HG03354 (cell line): ENCODE data around the gene PIGS.

Experiments
- ATAC-seq: cut with Tn5 transposase; IDR thresholded peaks from one replicate; pipeline ENCODE4 v1.9.1; 2021; ENCODE audit warnings: mild to moderate bottlenecking; ENCODE audit not compliant: unreplicated experiment, poor library complexity, severe bottlenecking

The PIGS gene

GRCh38 chr17:28514561-28515002 is 56.7 kb downstream of the PIGS start:
- ATAC-seq, result no peak

GRCh38 chr17:28513476-28513875 is 57.8 kb downstream of the PIGS start:
- no peak for ATAC-seq

GRCh38 chr17:28511858-28512461 is 59.4 kb downstream of the PIGS start:
- no peak for ATAC-seq

GRCh38 chr17:28509789-28510188 is 61.5 kb downstream of the PIGS start:
- ATAC-seq, result no peak

GRCh38 chr17:28508211-28508724 is 63.1 kb downstream of the PIGS start:
- ATAC-seq, result no peak

GRCh38 chr17:28507567-28508203 is 63.6 kb downstream of the PIGS start:
- ATAC-seq, result no peak

GRCh38 chr17:28506763-28507487 is 64.4 kb downstream of the PIGS start:
- ATAC-seq, result no peak

- ATAC-seq, result no peak
Measured at GRCh38 chr17:28505986-28506665, 65.2 kb downstream of the PIGS start, which contains the start of gene FOXN1. Gene FOXN1, plus strand, starts transcription at chr17:28506348. Its CDS starts 17,622 bp downstream, at chr17:28523970.

GRCh38 chr17:28503420-28503819 is 67.9 kb downstream of the PIGS start:
- ATAC-seq, result no peak
